Endothelial cell (in vitro differentiated cells): Measurements from ENCODE around the gene ARFGEF3. TPM values are rescaled to one million over a fixed set of nuclear protein-coding genes. Genes with fewer than 3 reads are reported as not detected.

ENCODE experiments used
- DNase-seq: peaks from one replicate; pipeline ENCODE4 v3.0.0; 2021; ENCODE audit warnings: low spot score
- H3K27ac Mint-ChIP-seq: one replicate; pipeline ENCODE4 v1.8.0; 2021; ENCODE audit warnings: mixed read lengths, inconsistent platforms; ENCODE audit not compliant: unreplicated experiment
- H3K27me3 Mint-ChIP-seq: one replicate; pipeline ENCODE4 v1.8.0; 2021; ENCODE audit warnings: mild to moderate bottlenecking, moderate library complexity, mixed read lengths, inconsistent platforms; ENCODE audit not compliant: unreplicated experiment
- H3K36me3 Mint-ChIP-seq: one replicate; pipeline ENCODE4 v1.8.0; 2021; ENCODE audit warnings: mild to moderate bottlenecking, low read depth, mixed read lengths, inconsistent platforms; ENCODE audit not compliant: unreplicated experiment
- H3K4me1 Mint-ChIP-seq: one replicate; pipeline ENCODE4 v1.8.0; 2021; ENCODE audit warnings: mild to moderate bottlenecking, mixed read lengths, inconsistent platforms; ENCODE audit not compliant: unreplicated experiment
- H3K4me3 Mint-ChIP-seq: one replicate; pipeline ENCODE4 v1.8.0; 2021; ENCODE audit warnings: mild to moderate bottlenecking, mixed read lengths, inconsistent platforms; ENCODE audit not compliant: unreplicated experiment
- H3K9me3 Mint-ChIP-seq: one replicate; pipeline ENCODE4 v1.8.0; 2021; ENCODE audit warnings: mixed read lengths, inconsistent platforms; ENCODE audit not compliant: unreplicated experiment
- CTCF ChIP-seq: fragments of 200-600 bp; sonication (generic); IDR thresholded peaks from one replicate; pipeline ENCODE4 v1.5.0; 2021; ENCODE audit warnings: antibody characterized with exemption; ENCODE audit not compliant: unreplicated experiment
- total RNA-seq: library from RNA; stranded (reverse); fragmentation: NEBNext Ultra II Directional; extraction: Animal tissue kit (Norgen Biotek cat#: 25700); gene quantifications from one replicate; pipeline ENCODE4 v1.2.1, GENCODE V29; 2021; ENCODE audit not compliant: unreplicated experiment

Gene ARFGEF3
- total RNA-seq, 1 donor from 2014 or later: 6.4 TPM

- peaks cover 1% of the 10 kb centered on the region for H3K27me3 Mint-ChIP-seq
- H3K4me1 Mint-ChIP-seq: no peaks in the 10 kb centered on the region
- no peak for DNase-seq
- H3K9me3 Mint-ChIP-seq: no peaks in the 10 kb centered on the region
- TF ChIP-seq CTCF: no peak
- no peak overlapping the region for H3K27ac Mint-ChIP-seq
- H3K4me3 Mint-ChIP-seq: no peak overlapping the region
- H3K36me3 Mint-ChIP-seq: no peaks in the 10 kb centered on the region
Measured at GRCh38 chr6:138203315-138203714, 41.6 kb downstream of the ARFGEF3 start.

- Mint-ChIP-seq H3K4me1 (no peaks in the 10 kb centered on the region), H3K27me3 (peaks cover 1% of the 10 kb centered on the region), H3K36me3 (no peaks in the 10 kb centered on the region), H3K4me3 (no peak overlapping the region), H3K9me3 (no peaks in the 10 kb centered on the region), H3K27ac (no peak overlapping the region)
- TF ChIP-seq CTCF: no peak
- no peak for DNase-seq
Measured at GRCh38 chr6:138204303-138204702, 42.6 kb downstream of the ARFGEF3 start.

GRCh38 chr6:138204792-138205384 lies 43.1 kb downstream of the ARFGEF3 start:
- no peaks in the 10 kb centered on the region for H3K4me1 Mint-ChIP-seq
- no peaks in the 10 kb centered on the region for H3K36me3 Mint-ChIP-seq
- no peak overlapping the region for H3K4me3 Mint-ChIP-seq
- no peak for TF ChIP-seq CTCF
- no peak overlapping the region for H3K27ac Mint-ChIP-seq
- no peaks in the 10 kb centered on the region for H3K9me3 Mint-ChIP-seq
- peaks cover 1% of the 10 kb centered on the region for H3K27me3 Mint-ChIP-seq
- DNase-seq: no peak

- H3K27ac Mint-ChIP-seq: no peak overlapping the region
- H3K9me3 Mint-ChIP-seq: no peaks in the 10 kb centered on the region
Measured at GRCh38 chr6:138205437-138206094, 43.8 kb downstream of the ARFGEF3 start.

More at GRCh38 chr6:138205437-138206094, 43.8 kb downstream of the ARFGEF3 start:
- no peaks in the 10 kb centered on the region for H3K27me3 Mint-ChIP-seq
- H3K4me3 Mint-ChIP-seq: no peak overlapping the region
- no peaks in the 10 kb centered on the region for H3K36me3 Mint-ChIP-seq
- no peak for TF ChIP-seq CTCF
- H3K4me1 Mint-ChIP-seq: no peaks in the 10 kb centered on the region
- no peak for DNase-seq
